Peyer's patch (tissue), 4 donors: ENCODE measurements around the gene FANCI. TPM values are rescaled to one million over a fixed set of nuclear protein-coding genes. Genes with fewer than 3 reads are reported as not detected.
A peak's percentile ranks its signal among the peaks of the same experiment; 100 is the strongest.

ENCODE experiments used
- DNase-seq, 3 donors: peaks; one replicate each; pipeline ENCODE4 v3.0.0-alpha.2; 2017 to 2019
- H3K27ac ChIP-seq, 4 donors: fragments of 200-600 bp; sonication (generic); one replicate each; pipeline ENCODE4 v1.5.1; 2016 to 2019
- H3K27me3 ChIP-seq, 2 donors: fragments of 200-600 bp; sonication (generic); one replicate each; pipeline ENCODE4 v1.5.1; 2019
- H3K36me3 ChIP-seq, 3 donors: fragments of 200-600 bp; sonication (generic); one replicate each; pipeline ENCODE4 v1.5.1; 2016 to 2019
- H3K4me1 ChIP-seq, 4 donors: fragments of 200-600 bp; sonication (generic); one replicate each; pipeline ENCODE4 v1.5.1; 2016 to 2019
- H3K4me3 ChIP-seq, 4 donors: fragments of 200-600 bp; sonication (generic); 1 replicate in 3 of 4; 2 replicates in 1 of 4; pipeline ENCODE4 v1.5.1; 2016 to 2019; ENCODE audit warnings: mild to moderate bottlenecking in 1 of 4
- H3K9me3 ChIP-seq, 4 donors: fragments of 200-600 bp; sonication (generic); one replicate each; pipeline ENCODE4 v1.5.1; 2016 to 2019; ENCODE audit warnings: mild to moderate bottlenecking in 1 of 4
- CTCF ChIP-seq, 6 experiments: fragments of 450-650 bp in 4 of 6; fragments of 200-600 bp in 2 of 6; sonication (generic) in 1 of 6; IDR thresholded peaks; one replicate each; pipeline ENCODE4 v1.5.1; 2017 to 2019; ENCODE audit warnings: antibody characterized with exemption in 6 of 6, mild to moderate bottlenecking in 3 of 6, moderate library complexity in 1 of 6
- POLR2A ChIP-seq, 2 donors: fragments of 450-650 bp; IDR thresholded peaks; one replicate each; pipeline ENCODE4 v1.5.1; 2017; ENCODE audit warnings: antibody characterized with exemption in 2 of 2, mild to moderate bottlenecking in 2 of 2, moderate library complexity in 2 of 2
- total RNA-seq, 4 donors: library from RNA; depleted of rRNA; stranded (reverse); fragments of >200 nt; gene quantifications; one replicate each; pipeline ENCODE4 v1.1.0, GENCODE V29; 2016

The FANCI gene
- total RNA-seq, 4 donors from 2014 or later: 5.6 to 75.9 (median 10.8) TPM

- Histone ChIP-seq H3K27me3 (peaks cover 0 to 37% of the 10 kb centered on the region in 2 donors), H3K27ac (no peak overlapping the region), H3K4me1 (peaks cover 6 to 20% (median 15%) of the 10 kb centered on the region in 4 donors), H3K4me3 (peak overlapping the region; percentile 33 to 57 (median 51)), H3K36me3 (no peaks in the 10 kb centered on the region), H3K9me3 (no peaks in the 10 kb centered on the region)
- peak in 1 of 3 donors; percentile 52 for DNase-seq
- TF ChIP-seq POLR2A (IDR thresholded peaks at IDR 0.05): no peak
- TF ChIP-seq CTCF (IDR thresholded peaks at IDR 0.05): peak in 1 of 6 experiments; percentile 93
Measured at GRCh38 chr15:89358435-89358754, 114.6 kb downstream of the FANCI start.

GRCh38 chr15:89358755-89359439 is 115.1 kb downstream of the FANCI start:
- TF ChIP-seq CTCF (IDR thresholded peaks at IDR 0.05) (peak in 5 of 6 experiments; percentile 94 to 99 (median 96)), POLR2A (IDR thresholded peaks at IDR 0.05) (no peak)
- peaks cover 0 to 42% of the 10 kb centered on the region in 2 donors for H3K27me3 ChIP-seq
- no peak overlapping the region for H3K27ac ChIP-seq
- peak; percentile 50 to 88 (median 87) for DNase-seq
- no peaks in the 10 kb centered on the region for H3K9me3 ChIP-seq
- H3K4me3 ChIP-seq: peak overlapping the region; percentile 33 to 57 (median 51)
- H3K36me3 ChIP-seq: no peaks in the 10 kb centered on the region
- H3K4me1 ChIP-seq: peaks cover 6 to 20% (median 15%) of the 10 kb centered on the region in 4 donors

DNA sequence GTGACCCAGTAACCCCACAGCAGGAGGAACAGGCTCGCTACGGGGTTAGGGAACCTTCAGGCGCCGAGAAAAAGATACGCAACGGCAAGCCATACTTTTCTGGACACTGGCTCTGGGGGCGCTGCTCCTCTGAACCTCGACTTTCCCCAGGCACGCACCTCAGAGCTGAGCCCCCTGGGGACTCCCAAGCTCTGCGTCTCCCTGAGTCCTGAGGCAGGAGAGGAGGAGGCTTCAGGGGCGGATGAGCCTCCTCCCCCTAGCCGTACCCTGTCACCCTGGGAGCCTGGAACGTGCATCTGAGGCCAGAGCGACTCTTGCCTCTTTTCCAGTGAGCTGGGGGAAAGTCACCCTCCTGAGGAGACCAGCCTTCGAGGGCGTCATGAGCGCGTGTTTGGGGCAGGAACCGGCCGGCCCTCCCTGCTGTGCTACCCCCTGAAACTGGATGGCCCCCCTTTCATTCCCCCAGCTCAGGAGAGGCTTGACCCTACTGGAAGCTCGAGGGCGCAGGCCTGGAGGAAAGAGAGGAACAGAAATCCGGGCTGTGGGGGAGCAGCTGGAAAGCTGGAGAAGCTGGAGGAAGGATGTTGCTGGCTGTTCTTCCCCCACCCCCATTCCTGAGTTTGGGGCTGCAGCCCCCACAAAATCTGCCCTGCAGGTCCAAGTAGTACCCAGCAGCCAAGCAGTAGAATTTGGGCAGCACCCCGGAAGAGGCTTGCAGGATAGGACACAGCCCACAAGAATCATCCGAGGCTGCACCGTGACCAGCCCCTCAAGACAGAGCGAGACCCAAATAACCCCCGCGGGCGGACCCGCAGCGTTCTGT is 115.9 kb downstream of the FANCI start:
- Histone ChIP-seq H3K27me3 (peaks cover 0 to 49% of the 10 kb centered on the region in 2 donors), H3K27ac (no peak overlapping the region), H3K36me3 (no peaks in the 10 kb centered on the region), H3K4me3 (peak overlapping the region in 2 of 4 donors; percentile 48 to 57), H3K4me1 (peaks cover 6 to 20% (median 15%) of the 10 kb centered on the region in 4 donors), H3K9me3 (no peaks in the 10 kb centered on the region)
- TF ChIP-seq CTCF (IDR thresholded peaks at IDR 0.05) (no peak), POLR2A (IDR thresholded peaks at IDR 0.05) (no peak)
- DNase-seq: no peak

- Histone ChIP-seq H3K4me3 (no peak overlapping the region), H3K27ac (no peak overlapping the region), H3K36me3 (no peaks in the 10 kb centered on the region), H3K27me3 (peaks cover 0 to 56% of the 10 kb centered on the region in 2 donors), H3K9me3 (no peaks in the 10 kb centered on the region), H3K4me1 (peaks cover 6 to 20% (median 15%) of the 10 kb centered on the region in 4 donors)
- DNase-seq: no peak
- TF ChIP-seq CTCF (IDR thresholded peaks at IDR 0.05) (no peak), POLR2A (IDR thresholded peaks at IDR 0.05) (no peak)
Measured at GRCh38 chr15:89360294-89360971, 116.7 kb downstream of the FANCI start.

DNA sequence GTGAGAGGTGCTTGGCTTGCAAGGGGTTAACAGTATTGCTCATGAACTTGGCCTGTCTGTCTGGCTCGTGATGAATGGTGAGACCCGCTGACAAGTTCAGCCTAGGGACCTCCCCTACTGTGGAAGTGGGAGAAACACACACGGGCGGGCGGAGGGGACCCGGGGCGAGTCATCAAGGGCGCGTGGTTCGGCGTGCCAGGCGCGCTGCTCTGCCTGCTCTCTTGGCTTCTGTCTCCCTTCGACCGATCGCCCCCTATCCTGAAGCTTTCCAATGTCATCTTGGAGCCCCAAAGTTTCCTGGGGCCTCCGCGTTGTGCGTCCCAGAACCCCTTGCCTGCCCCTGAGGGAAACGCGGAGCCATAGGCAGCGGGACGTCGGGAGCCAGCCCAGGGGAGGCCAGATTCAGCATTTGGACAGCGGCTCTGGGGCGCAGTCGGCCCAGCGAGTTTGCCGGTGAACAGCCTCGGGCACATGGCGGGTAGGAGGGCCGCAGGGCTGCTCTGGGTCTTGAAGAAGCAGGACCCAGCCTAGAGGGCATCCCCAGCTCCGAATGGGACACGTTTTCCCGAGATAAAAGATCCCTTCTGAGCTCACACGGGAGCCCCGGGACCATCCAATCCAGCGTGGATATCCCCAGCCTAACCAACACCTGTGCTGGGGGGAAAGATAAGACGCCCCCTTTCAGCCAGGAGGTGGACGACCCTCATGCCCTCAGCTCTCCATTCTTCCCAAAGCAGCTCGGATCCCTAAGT is 117.8 kb downstream of the FANCI start:
- H3K36me3 ChIP-seq: no peaks in the 10 kb centered on the region
- H3K27me3 ChIP-seq: peaks cover 0 to 68% of the 10 kb centered on the region in 2 donors
- TF ChIP-seq POLR2A (IDR thresholded peaks at IDR 0.05): no peak
- TF ChIP-seq CTCF (IDR thresholded peaks at IDR 0.05): no peak
- no peaks in the 10 kb centered on the region for H3K9me3 ChIP-seq
- H3K4me1 ChIP-seq: peaks cover 6 to 20% (median 15%) of the 10 kb centered on the region in 4 donors
- no peak overlapping the region for H3K27ac ChIP-seq
- peak in 1 of 3 donors; percentile 58 for DNase-seq
- no peak overlapping the region for H3K4me3 ChIP-seq
